IgD-negative memory B cell (primary cell): ENCODE data around the gene TMEM59L. TPM values are rescaled to one million over a fixed set of nuclear protein-coding genes. Genes with fewer than 3 reads are reported as not detected.

Experiments used
- polyA plus RNA-seq: library from polyadenylated mRNA; unstranded; fragments of 300-500 nt; fragmentation: Illumina TruSeq; gene quantifications from one replicate; pipeline ENCODE4 v1.2.3, GENCODE V29; 2021

Gene TMEM59L
- polyA plus RNA-seq, 1 donor from 2014 or later: not detected

Other genes starting within 250 kb of the TMEM59L start
- not detected for gene GDF15, start 226.7 kb upstream of the TMEM59L start, polyA plus RNA-seq
- 14.9 TPM for gene LRRC25, start 215.2 kb upstream of the TMEM59L start, polyA plus RNA-seq
- gene SSBP4, start 193.5 kb upstream of the TMEM59L start, polyA plus RNA-seq: 97.4 TPM
- 17.2 TPM for gene ISYNA1, start 174.7 kb upstream of the TMEM59L start, polyA plus RNA-seq
- gene ELL, start 90.8 kb upstream of the TMEM59L start, polyA plus RNA-seq: 19.7 TPM
- gene FKBP8, start 69.3 kb upstream of the TMEM59L start, polyA plus RNA-seq: 120 TPM
- gene KXD1, start 55.0 kb upstream of the TMEM59L start, polyA plus RNA-seq: 82.8 TPM
- 1,891 TPM for gene UBA52, start 41.0 kb upstream of the TMEM59L start, polyA plus RNA-seq
- gene REX1BD, start 24.1 kb upstream of the TMEM59L start, polyA plus RNA-seq: 138 TPM
- gene CRLF1, start 6.1 kb upstream of the TMEM59L start, polyA plus RNA-seq: 0.38 TPM
- gene KLHL26, start 24.2 kb downstream of the TMEM59L start, polyA plus RNA-seq: 3.2 TPM
- gene CRTC1, start 70.8 kb downstream of the TMEM59L start, polyA plus RNA-seq: 1.7 TPM
- not detected for gene COMP, start 178.4 kb downstream of the TMEM59L start, polyA plus RNA-seq
- 14.6 TPM for gene UPF1, start 219.1 kb downstream of the TMEM59L start, polyA plus RNA-seq